Amygdala (tissue), 56 donors: Measurements from ENCODE around the gene DESI1.
"Not testable (repeated sequence)": the region's sequence is repeated elsewhere in the genome, so short reads cannot be mapped to it uniquely, and the experiment has no call there.

Source experiments
- DNase-seq, 56 donors: peaks; one replicate each; lab custom pipeline; 2025; lab: John Stamatoyannopoulos, UW

Gene DESI1

GRCh38 chr22:41589391-41590241, 31.2 kb downstream of the DESI1 start, which contains the start of gene PMM1:
PMM1 (minus strand) TSS chr22:41589840; CDS start chr22:41589805, 35 bp downstream.
- DNase-seq, result peak; percentile 73 to 100 (median 100)

GRCh38 chr22:41587347-41587723, 33.5 kb downstream of the DESI1 start:
- DNase-seq, result no peak

GRCh38 chr22:41585898-41586297, 34.9 kb downstream of the DESI1 start:
- no peak for DNase-seq

DNA sequence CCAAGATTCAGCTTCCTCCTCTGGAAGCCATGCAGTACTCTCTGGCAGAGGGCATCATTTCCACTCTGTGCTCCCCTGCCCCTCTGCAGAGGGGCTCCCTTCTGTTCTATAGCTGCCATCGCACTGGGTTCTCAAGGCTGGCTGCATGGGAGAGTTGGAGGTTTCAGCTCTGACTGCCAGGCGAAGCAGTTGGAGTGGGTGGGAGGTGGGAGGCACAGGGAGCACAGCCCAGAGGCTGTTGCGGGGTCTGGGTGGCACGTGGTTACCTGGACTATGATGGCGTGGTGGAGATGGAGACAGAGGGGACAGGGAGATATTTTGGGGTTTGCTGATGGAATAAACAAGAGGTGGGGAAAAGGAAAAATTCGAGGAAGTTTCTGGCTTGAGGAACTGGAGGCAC, 36.0 kb downstream of the DESI1 start:
- DNase-seq, result no peak

DNA sequence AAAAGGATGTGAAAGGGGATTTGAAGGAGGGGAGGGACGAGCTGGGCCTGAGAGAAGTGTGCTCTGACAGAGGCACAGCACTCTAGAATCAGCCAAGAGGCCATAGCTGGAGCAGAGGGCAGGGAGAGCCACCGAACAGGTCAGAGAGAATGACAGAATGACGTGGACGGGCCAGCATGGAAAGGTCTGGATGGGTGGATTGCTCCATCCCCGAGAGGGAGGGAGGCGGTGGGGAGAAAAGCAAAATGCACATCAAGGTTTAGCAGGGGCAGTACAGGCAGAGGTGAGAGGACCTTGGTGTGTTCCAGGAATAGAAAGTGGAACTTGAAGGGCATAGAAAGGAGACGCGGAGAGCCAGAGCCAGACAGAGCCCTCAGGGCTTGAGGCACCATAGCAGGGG, 38.1 kb downstream of the DESI1 start:
- no peak for DNase-seq

DNA sequence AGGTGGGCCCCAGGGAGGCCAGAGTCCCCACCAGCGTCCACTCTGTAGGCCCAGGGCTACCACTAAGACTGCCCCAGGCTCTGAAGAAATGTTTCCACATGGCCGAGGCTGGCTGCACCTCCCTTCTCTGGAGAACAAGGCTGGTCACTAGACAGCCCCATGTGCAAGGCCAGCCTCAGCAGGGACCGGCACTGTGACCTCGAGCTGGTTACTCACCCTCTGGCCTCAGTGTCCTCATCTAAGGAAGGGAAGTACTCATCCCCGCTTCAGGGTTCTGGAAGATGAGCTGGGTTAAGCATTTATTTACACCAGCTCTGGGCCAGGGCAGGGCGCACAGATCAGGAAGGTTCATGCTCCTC, 40.9 kb downstream of the DESI1 start:
- DNase-seq, result no peak

GRCh38 chr22:41579297-41579996, 41.4 kb downstream of the DESI1 start:
- DNase-seq, result no peak

GRCh38 chr22:41578818-41579217, 42.0 kb downstream of the DESI1 start:
- peak in 2 of 56 donors; percentile 17 to 18 for DNase-seq

- DNase-seq, result no peak
Measured at GRCh38 chr22:41578114-41578513, 42.7 kb downstream of the DESI1 start.

GRCh38 chr22:41576877-41577276, 44.0 kb downstream of the DESI1 start:
- peak in 11 of 56 donors; percentile 7 to 48 (median 24) for DNase-seq

DNA sequence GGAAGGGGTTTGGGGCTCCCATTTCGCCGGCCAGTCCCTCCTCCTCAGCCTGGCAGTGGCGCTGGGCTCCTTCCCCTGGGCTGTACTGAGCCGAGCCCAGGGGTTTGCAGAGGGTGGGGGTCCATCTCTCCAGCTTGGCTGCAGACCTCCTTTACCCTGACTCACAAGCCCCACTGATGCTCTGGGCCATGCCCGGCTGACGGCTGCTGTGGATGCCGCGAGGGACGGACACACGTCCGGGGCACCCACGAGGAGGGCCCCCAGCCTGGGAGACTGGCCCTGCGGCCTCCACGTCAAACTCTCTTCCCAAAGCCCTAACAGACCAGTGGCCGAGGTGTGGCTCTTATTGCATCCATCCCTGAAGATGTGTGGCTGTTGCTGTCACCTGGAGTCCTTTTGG, 45.3 kb downstream of the DESI1 start:
- no peak for DNase-seq

- peak in 20 of 56 donors; percentile 16 to 65 (median 44) for DNase-seq
Measured at GRCh38 chr22:41574847-41575381, 45.9 kb downstream of the DESI1 start.

DNA sequence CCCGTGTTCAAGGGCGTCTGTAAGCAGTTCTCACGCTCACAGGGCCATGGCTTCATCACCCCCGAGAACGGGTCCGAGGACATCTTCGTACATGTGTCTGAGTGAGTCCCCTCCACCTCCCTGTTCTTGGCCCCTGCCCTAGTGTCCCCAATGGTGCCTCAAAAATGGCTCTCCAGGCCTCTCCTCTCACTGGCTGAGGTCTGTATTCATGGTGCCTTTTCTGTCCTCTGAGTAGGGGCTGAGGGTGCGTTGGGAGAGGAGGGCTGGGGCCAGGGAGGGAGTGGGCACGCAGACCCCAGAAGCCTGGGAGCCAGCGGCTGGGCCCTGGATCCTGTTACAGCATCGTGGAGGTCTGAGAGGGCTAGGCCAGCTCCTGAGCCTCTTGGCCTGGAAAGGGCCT, 47.2 kb downstream of the DESI1 start:
- no peak for DNase-seq

DNA sequence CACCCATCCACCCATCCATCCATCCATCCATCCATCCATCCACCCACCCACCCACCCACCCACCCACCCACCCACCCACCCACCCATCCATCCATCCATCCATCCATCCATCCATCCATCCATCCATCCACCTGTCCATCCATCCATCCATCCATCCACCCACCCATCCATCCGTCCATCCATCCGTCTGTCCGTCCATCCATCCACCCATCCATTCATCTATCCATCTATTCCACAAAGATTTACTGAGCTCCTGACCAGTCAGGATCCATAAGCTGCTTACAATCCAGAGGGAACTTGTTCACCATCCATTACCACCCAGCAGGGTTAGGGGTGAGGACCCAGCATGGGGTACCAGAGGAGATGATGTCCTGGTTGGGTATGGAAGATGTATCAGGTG, 48.5 kb downstream of the DESI1 start:
- not testable (repeated sequence) for DNase-seq

- no peak for DNase-seq
Measured at GRCh38 chr22:41571786-41572185, 49.1 kb downstream of the DESI1 start.

GRCh38 chr22:41570221-41570620, 50.6 kb downstream of the DESI1 start:
- DNase-seq, result no peak

DNA sequence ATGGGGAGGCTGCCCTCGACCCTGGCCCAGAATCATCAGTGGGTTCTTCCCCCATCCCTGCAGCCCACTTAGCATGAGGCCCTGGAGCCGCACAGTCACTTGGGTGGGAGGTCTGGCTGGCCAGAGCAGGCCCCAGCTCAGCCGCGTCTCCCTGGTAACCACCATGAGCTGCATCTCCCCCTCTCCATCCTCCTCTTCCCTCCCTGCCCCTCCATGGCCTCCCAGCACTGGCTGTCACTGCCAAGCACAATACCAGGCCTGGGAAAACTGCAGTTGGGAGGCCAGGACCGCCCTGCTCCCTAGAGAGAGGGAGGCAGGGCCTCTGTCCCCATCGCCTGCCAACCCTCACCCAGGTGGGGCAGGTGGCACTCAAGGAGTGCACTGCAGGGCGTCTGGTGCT, 52.0 kb downstream of the DESI1 start:
- peak in 5 of 56 donors; percentile 12 to 33 (median 26) for DNase-seq

- no peak for DNase-seq
Measured at GRCh38 chr22:41567512-41567768, 53.4 kb downstream of the DESI1 start.

DNA sequence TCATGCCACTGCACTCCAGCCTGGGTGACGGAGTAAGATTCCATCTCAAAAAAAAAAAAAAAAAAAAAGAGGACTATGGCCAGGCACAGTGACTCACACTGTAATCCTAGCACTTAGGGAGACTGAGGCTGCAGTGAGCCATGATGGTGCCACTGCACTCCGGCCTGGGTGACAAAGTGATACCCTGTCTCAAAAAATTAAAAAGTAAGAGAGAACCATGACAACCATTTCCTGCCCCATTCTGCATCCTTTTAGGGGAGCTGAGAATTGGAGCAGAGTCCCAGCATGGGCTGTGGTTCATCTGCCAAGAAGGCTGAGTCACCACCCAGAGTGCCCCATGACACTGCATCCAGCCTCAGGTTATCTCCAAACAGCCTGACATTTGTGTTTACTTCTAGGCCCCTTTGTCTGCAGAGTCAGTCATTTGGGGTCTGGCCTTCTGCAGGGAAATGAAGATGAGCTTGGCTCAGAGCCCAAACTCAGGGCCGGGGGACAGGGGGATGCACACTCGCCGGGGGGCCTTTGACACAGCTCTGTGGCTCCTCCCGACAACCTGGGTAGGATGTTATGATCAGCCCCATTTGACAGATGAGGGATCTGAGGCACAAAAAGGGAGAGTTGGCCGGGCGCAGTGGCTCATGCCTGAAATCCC, 55.3 kb downstream of the DESI1 start:
- DNase-seq, result no peak

DNA sequence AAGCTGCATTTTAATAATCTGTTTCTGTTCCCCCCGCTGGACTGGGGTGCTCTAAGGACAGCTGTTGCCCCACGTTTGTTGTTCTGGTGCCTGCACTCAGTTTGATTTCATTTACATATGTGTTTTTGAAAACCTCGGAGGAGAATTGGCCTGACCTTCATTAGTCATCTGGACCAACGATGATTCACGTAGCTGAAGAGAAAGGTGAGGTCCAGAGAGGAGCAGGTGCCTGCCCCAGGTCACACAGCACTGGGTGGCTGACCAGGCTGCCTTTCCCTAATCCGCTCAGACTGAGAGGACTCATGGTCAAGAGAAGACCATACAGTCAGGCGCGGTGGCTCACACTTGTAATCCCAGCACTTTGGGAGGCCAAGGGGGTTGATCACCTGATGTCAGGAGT, 56.3 kb downstream of the DESI1 start:
- no peak for DNase-seq

- DNase-seq, result peak in 1 of 56 donors; percentile 65
Measured at GRCh38 chr22:41563051-41563711, 57.7 kb downstream of the DESI1 start.
